Bronchial epithelial cell (primary cell): ENCODE results near the gene FAM117B. TPM values are rescaled to one million over a fixed set of nuclear protein-coding genes. Genes with fewer than 3 reads are reported as not detected.
A peak's percentile ranks its signal among the peaks of the same experiment; 100 is the strongest.

Source experiments
- DNase-seq: peaks from one replicate; pipeline ENCODE4 v3.0.0-alpha.2; 2010; ENCODE audit warnings: low read depth
- FAIRE-seq: peaks from 2 replicates; lab custom pipeline; 2011; peaks lifted over from hg19 to GRCh38; lab: Jason Lieb, UNC
- H3K27me3 ChIP-seq: 2 replicates; pipeline ENCODE4 v1.5.1; 2011; ENCODE audit warnings: low read length; ENCODE audit not compliant: control insufficient read depth, insufficient read depth
- H3K36me3 ChIP-seq: 2 replicates; pipeline ENCODE4 v1.5.1; 2011; ENCODE audit warnings: low read length; ENCODE audit not compliant: control insufficient read depth, insufficient read depth
- H3K4me3 ChIP-seq: 2 replicates; pipeline ENCODE4 v1.5.1; 2011; ENCODE audit warnings: mild to moderate bottlenecking, low read depth, low read length, control low read depth
- total RNA-seq: library from RNA; depleted of rRNA; stranded (reverse); fragments of >200 nt; gene quantifications from 2 replicates; pipeline ENCODE4 v1.2.1, GENCODE V29; 2014
- TF ChIP-seq, protein P1 (sequence below): IDR thresholded peaks from 2 replicates; pipeline ENCODE4 v1.5.1; 2011; ENCODE audit warnings: mild to moderate bottlenecking, moderate library complexity, low read length, control low read depth, inconsistent platforms; ENCODE audit not compliant: insufficient read depth, severe bottlenecking

FAM117B gene
- total RNA-seq, 1 donor from 2014 or later, result 2.6 TPM

DNA sequence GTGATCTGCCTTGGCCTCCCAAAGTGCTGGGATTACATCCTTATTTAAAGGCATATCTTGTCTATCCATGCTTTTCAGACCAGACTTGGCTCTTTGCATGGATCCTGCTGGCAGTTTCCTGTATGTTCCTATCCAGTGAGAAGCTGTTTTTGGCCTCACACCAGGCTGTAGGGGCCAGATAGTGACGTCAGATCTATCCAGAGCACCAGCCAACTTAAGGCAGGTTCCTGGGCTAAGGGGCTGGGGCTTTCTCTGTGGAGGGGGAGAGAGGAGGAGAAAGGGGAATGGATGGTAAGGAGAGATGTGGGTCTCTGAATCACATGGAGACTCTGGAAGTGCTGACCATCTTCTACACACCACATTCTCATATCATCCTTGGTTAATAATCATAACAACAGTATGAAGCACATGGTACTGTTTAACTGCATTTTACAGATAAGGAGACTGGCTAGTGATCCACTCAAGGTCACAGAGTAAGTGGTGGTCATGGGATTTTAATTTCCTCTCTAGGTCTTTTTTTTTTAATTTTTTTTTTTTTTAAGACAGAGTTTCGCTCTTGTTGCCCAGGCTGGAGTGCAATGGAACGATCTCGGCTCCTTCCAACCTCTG, 2.0 kb upstream of the FAM117B start:
- no peak for FAIRE-seq
- Histone ChIP-seq H3K4me3 (no peak overlapping the region), H3K27me3 (no peaks in the 10 kb centered on the region), H3K36me3 (no peaks in the 10 kb centered on the region)
- TF ChIP-seq, protein P1, sequence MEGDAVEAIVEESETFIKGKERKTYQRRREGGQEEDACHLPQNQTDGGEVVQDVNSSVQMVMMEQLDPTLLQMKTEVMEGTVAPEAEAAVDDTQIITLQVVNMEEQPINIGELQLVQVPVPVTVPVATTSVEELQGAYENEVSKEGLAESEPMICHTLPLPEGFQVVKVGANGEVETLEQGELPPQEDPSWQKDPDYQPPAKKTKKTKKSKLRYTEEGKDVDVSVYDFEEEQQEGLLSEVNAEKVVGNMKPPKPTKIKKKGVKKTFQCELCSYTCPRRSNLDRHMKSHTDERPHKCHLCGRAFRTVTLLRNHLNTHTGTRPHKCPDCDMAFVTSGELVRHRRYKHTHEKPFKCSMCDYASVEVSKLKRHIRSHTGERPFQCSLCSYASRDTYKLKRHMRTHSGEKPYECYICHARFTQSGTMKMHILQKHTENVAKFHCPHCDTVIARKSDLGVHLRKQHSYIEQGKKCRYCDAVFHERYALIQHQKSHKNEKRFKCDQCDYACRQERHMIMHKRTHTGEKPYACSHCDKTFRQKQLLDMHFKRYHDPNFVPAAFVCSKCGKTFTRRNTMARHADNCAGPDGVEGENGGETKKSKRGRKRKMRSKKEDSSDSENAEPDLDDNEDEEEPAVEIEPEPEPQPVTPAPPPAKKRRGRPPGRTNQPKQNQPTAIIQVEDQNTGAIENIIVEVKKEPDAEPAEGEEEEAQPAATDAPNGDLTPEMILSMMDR, result no peak
- DNase-seq, result no peak

DNA sequence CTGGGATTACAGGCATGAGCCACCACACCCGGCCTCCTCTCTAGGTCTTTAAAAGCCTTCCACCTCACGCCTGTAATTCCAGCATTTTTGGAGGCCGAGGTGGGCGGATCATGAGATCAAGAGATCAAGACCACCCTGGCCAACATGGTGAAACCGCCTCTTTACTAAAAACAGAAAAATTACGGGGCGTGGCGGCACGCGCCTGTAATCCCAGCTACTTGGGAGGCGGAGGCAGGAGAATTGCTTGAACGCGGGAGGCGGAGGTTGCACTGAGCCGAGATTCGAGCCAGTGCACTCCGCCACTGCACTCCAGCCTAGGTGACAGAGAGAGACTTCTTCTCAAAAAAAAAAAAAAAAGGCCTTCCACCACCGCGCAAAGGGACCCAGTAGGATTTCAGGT, 1.3 kb upstream of the FAM117B start:
- Histone ChIP-seq H3K4me3 (no peak overlapping the region), H3K27me3 (no peaks in the 10 kb centered on the region), H3K36me3 (no peaks in the 10 kb centered on the region)
- no peak for FAIRE-seq
- no peak for DNase-seq
- TF ChIP-seq, protein P1, result no peak

DNA sequence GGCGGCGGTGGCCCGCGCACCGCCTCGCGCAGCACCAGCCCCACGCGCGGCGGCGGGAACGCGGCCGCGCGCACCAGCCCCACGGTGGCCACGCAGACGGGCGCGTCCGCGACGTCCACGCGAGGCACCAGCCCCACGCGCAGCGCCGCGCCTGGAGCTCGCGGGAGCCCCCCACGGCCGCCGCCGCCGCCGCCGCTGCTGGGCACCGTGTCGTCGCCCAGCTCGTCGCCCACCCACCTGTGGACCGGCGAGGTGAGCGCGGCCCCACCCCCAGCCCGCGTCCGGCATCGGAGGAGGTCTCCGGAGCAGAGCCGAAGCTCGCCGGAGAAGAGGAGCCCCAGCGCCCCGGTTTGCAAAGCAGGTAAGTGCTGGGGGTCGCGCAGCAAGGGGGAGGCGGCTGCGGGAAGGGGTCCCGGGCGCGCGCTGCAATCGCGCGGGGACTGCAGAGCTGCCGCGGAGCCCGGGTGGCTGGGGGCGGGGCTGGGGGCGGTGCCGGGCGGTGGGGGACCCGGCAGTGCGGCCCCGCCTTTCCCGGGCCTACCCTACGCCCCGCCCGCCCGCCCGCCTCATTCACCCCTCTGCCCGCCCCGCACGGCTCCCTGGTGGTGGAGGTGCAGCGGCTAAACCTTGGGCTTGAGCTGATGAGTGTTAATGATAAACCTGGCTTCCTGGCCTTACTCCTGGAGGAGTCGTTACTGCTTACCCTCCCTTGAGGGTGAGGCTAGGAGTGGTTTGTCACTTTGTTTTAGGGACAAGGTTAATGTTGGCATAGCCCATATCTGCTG, 851 bp downstream of the FAM117B start:
- TF ChIP-seq, protein P1, result no peak
- FAIRE-seq (no peak), DNase-seq (peak; percentile 70)
- Histone ChIP-seq H3K36me3 (no peaks in the 10 kb centered on the region), H3K27me3 (no peaks in the 10 kb centered on the region), H3K4me3 (peak overlapping the region; percentile 89)

DNA sequence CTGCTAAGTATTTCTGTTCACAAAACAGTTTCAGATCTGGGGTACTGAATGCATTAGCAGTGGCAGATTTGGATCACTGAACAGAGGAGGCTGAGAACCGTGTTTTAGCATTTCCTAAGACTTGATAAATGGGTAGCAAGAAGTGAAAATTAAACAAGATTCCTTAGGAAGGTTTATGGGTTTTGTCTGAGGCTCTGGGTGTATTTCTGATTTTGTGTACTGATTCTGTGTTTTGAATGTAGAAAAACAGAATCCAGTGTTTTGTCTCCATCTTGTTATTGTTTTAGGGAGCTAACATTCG, 1.4 kb downstream of the FAM117B start:
- peak overlapping the region; percentile 89 for H3K4me3 ChIP-seq
- DNase-seq, result no peak
- FAIRE-seq, result no peak

DNA sequence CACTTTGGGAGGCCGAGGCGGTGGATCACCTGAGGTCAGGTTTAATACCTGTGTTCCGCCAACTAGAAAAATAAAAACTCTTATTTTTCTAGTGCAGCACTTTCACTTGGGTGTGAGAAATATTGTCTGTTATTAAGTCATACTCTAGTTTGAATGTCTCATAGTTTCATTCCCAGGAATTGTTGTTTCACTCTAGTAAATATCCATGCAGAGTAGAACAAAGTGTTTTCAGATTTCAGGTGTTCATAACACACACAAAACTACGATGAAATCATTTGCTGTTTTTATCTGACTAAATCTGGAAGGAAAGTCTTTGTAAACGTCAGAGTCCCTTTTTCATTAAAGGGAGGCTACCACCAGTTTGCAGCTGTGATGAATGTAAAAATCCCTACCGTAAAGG, 4.0 kb downstream of the FAM117B start:
- no peak overlapping the region for H3K4me3 ChIP-seq
- DNase-seq (no peak), FAIRE-seq (no peak)
- H3K27me3 ChIP-seq, result no peaks in the 10 kb centered on the region
- TF ChIP-seq, protein P1, result no peak
- H3K36me3 ChIP-seq, result no peaks in the 10 kb centered on the region

More for the DNA sequence above, 1.4 kb downstream of the FAM117B start:
- TF ChIP-seq, protein P1, result no peak
- Histone ChIP-seq H3K36me3 (no peaks in the 10 kb centered on the region), H3K27me3 (no peaks in the 10 kb centered on the region)
